ENCODE measurements around the gene ERFL.

The ERFL gene

DNA sequence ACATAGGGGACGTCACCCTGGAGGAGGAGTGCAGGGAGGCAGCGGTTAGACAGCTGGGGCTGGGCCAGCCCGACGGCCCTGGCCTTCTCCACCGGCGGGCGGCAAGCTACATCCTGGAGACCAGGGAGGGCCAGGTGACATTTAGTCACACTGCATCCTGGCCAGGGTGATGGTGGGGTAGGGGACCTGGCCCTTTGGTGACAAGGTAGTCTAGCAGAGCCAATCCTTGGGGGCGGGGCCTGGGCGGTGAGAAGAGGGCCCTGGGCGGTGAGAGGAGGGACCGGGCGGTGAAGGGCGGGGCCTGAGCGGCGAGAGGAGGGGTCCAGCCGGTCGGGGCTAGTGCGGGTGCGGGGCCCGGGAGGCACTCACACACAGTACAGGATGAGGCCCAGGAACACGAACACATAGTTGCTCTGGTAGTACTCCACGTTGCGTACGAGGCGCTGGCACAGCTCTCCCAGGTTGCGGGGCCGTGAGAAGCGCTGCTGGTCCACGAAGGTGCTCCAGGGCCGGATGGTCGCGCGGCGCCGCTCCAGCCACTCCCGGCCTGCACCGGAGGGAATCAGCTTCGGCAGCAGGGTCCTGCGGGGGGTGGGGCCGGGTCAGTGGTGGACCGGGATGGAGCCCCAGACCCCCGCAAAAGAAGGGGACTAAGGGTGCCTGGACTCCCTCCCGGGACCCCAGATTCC is 30.3 kb upstream of the ERFL start (continued):
- TF ChIP-seq, protein P1, sequence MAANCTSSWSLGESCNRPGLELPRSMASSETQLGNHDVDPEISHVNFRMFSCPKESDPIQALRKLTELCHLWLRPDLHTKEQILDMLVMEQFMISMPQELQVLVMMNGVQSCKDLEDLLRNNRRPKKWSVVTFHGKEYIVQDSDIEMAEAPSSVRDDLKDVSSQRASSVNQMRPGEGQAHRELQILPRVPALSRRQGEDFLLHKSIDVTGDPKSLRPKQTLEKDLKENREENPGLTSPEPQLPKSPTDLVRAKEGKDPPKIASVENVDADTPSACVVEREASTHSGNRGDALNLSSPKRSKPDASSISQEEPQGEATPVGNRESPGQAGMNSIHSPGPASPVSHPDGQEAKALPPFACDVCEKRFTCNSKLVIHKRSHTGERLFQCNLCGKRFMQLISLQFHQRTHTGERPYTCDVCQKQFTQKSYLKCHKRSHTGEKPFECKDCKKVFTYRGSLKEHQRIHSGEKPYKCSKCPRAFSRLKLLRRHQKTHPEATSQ (tag by site-specific recombination; IDR thresholded peaks at IDR 0.05), result peak; percentile 79
- TF ChIP-seq ZNF623 (tag by site-specific recombination; IDR thresholded peaks at IDR 0.05), result peak; percentile 10; the same call in 1 of the 2 replicates
- peak; percentile 69; the same call in 1 of the 2 replicates for TF ChIP-seq GLIS2 (tag by site-specific recombination; IDR thresholded peaks at IDR 0.05)
- TF ChIP-seq GLIS1 (tag by site-specific recombination; IDR thresholded peaks at IDR 0.05), result peak; percentile 54
- no peak for TF ChIP-seq ZNF571 (tag by site-specific recombination; IDR thresholded peaks at IDR 0.05)
- TF ChIP-seq ZNF16 (tag by site-specific recombination; IDR thresholded peaks at IDR 0.05; ENCODE audit: low read depth), result no peak
- TF ChIP-seq ZNF473 (tag by site-specific recombination; IDR thresholded peaks at IDR 0.05), result no peak
- no peak for TF ChIP-seq ZNF274 (IDR thresholded peaks at IDR 0.05; ENCODE audit: low read length)
- TF ChIP-seq ZNF274 (tag by site-specific recombination; IDR thresholded peaks at IDR 0.05; ENCODE audit: borderline replicate concordance), result 0 out of 2 replicates have a peak, but pooled peaks have one; percentile 58
- TF ChIP-seq, protein P2, sequence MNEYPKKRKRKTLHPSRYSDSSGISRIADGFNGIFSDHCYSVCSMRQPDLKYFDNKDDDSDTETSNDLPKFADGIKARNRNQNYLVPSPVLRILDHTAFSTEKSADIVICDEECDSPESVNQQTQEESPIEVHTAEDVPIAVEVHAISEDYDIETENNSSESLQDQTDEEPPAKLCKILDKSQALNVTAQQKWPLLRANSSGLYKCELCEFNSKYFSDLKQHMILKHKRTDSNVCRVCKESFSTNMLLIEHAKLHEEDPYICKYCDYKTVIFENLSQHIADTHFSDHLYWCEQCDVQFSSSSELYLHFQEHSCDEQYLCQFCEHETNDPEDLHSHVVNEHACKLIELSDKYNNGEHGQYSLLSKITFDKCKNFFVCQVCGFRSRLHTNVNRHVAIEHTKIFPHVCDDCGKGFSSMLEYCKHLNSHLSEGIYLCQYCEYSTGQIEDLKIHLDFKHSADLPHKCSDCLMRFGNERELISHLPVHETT (tag by site-specific recombination; IDR thresholded peaks at IDR 0.05), result no peak
- TF ChIP-seq, protein P3, sequence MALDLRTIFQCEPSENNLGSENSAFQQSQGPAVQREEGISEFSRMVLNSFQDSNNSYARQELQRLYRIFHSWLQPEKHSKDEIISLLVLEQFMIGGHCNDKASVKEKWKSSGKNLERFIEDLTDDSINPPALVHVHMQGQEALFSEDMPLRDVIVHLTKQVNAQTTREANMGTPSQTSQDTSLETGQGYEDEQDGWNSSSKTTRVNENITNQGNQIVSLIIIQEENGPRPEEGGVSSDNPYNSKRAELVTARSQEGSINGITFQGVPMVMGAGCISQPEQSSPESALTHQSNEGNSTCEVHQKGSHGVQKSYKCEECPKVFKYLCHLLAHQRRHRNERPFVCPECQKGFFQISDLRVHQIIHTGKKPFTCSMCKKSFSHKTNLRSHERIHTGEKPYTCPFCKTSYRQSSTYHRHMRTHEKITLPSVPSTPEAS (tag by site-specific recombination; IDR thresholded peaks at IDR 0.05), result no peak
- TF ChIP-seq ZNF76 (tag by site-specific recombination; IDR thresholded peaks at IDR 0.05; ENCODE audit: borderline replicate concordance, low read depth), result peak; percentile 54
- no peak for TF ChIP-seq ZNF10 (tag by site-specific recombination; IDR thresholded peaks at IDR 0.05)
- TF ChIP-seq OSR2 (tag by site-specific recombination; IDR thresholded peaks at IDR 0.05), result no peak
- TF ChIP-seq, protein P4, sequence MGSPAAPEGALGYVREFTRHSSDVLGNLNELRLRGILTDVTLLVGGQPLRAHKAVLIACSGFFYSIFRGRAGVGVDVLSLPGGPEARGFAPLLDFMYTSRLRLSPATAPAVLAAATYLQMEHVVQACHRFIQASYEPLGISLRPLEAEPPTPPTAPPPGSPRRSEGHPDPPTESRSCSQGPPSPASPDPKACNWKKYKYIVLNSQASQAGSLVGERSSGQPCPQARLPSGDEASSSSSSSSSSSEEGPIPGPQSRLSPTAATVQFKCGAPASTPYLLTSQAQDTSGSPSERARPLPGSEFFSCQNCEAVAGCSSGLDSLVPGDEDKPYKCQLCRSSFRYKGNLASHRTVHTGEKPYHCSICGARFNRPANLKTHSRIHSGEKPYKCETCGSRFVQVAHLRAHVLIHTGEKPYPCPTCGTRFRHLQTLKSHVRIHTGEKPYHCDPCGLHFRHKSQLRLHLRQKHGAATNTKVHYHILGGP (tag by site-specific recombination; IDR thresholded peaks at IDR 0.05), result 0 out of 2 replicates have a peak, but pooled peaks have one; percentile 36
- TF ChIP-seq, protein P5, sequence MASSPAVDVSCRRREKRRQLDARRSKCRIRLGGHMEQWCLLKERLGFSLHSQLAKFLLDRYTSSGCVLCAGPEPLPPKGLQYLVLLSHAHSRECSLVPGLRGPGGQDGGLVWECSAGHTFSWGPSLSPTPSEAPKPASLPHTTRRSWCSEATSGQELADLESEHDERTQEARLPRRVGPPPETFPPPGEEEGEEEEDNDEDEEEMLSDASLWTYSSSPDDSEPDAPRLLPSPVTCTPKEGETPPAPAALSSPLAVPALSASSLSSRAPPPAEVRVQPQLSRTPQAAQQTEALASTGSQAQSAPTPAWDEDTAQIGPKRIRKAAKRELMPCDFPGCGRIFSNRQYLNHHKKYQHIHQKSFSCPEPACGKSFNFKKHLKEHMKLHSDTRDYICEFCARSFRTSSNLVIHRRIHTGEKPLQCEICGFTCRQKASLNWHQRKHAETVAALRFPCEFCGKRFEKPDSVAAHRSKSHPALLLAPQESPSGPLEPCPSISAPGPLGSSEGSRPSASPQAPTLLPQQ (tag by site-specific recombination; IDR thresholded peaks at IDR 0.05), result peak; percentile 58
- peak; percentile 70 for TF ChIP-seq ZXDB (tag by site-specific recombination; IDR thresholded peaks at IDR 0.05)
- TF ChIP-seq ZNF514 (tag by site-specific recombination; IDR thresholded peaks at IDR 0.05), result no peak
- no peak for TF ChIP-seq ZNF416 (tag by site-specific recombination; IDR thresholded peaks at IDR 0.05)
- TF ChIP-seq ZNF626 (tag by site-specific recombination; IDR thresholded peaks at IDR 0.05), result no peak
- TF ChIP-seq, protein P6, sequence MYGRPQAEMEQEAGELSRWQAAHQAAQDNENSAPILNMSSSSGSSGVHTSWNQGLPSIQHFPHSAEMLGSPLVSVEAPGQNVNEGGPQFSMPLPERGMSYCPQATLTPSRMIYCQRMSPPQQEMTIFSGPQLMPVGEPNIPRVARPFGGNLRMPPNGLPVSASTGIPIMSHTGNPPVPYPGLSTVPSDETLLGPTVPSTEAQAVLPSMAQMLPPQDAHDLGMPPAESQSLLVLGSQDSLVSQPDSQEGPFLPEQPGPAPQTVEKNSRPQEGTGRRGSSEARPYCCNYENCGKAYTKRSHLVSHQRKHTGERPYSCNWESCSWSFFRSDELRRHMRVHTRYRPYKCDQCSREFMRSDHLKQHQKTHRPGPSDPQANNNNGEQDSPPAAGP (tag by site-specific recombination; IDR thresholded peaks at IDR 0.05), result peak; percentile 53
- no peak for TF ChIP-seq ZNF707 (tag by site-specific recombination; IDR thresholded peaks at IDR 0.05)
- TF ChIP-seq, protein P7, sequence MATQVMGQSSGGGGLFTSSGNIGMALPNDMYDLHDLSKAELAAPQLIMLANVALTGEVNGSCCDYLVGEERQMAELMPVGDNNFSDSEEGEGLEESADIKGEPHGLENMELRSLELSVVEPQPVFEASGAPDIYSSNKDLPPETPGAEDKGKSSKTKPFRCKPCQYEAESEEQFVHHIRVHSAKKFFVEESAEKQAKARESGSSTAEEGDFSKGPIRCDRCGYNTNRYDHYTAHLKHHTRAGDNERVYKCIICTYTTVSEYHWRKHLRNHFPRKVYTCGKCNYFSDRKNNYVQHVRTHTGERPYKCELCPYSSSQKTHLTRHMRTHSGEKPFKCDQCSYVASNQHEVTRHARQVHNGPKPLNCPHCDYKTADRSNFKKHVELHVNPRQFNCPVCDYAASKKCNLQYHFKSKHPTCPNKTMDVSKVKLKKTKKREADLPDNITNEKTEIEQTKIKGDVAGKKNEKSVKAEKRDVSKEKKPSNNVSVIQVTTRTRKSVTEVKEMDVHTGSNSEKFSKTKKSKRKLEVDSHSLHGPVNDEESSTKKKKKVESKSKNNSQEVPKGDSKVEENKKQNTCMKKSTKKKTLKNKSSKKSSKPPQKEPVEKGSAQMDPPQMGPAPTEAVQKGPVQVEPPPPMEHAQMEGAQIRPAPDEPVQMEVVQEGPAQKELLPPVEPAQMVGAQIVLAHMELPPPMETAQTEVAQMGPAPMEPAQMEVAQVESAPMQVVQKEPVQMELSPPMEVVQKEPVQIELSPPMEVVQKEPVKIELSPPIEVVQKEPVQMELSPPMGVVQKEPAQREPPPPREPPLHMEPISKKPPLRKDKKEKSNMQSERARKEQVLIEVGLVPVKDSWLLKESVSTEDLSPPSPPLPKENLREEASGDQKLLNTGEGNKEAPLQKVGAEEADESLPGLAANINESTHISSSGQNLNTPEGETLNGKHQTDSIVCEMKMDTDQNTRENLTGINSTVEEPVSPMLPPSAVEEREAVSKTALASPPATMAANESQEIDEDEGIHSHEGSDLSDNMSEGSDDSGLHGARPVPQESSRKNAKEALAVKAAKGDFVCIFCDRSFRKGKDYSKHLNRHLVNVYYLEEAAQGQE (tag by site-specific recombination; IDR thresholded peaks at IDR 0.05), result 0 out of 2 replicates have a peak, but pooled peaks have one; percentile 9
- TF ChIP-seq ZNF624 (tag by site-specific recombination; IDR thresholded peaks at IDR 0.05), result no peak
- TF ChIP-seq, protein P8, sequence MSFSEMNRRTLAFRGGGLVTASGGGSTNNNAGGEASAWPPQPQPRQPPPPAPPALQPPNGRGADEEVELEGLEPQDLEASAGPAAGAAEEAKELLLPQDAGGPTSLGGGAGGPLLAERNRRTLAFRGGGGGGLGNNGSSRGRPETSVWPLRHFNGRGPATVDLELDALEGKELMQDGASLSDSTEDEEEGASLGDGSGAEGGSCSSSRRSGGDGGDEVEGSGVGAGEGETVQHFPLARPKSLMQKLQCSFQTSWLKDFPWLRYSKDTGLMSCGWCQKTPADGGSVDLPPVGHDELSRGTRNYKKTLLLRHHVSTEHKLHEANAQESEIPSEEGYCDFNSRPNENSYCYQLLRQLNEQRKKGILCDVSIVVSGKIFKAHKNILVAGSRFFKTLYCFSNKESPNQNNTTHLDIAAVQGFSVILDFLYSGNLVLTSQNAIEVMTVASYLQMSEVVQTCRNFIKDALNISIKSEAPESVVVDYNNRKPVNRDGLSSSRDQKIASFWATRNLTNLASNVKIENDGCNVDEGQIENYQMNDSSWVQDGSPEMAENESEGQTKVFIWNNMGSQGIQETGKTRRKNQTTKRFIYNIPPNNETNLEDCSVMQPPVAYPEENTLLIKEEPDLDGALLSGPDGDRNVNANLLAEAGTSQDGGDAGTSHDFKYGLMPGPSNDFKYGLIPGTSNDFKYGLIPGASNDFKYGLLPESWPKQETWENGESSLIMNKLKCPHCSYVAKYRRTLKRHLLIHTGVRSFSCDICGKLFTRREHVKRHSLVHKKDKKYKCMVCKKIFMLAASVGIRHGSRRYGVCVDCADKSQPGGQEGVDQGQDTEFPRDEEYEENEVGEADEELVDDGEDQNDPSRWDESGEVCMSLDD (tag by site-specific recombination; IDR thresholded peaks at IDR 0.05), result peak; percentile 72; the same call in 1 of the 2 replicates
